ENCODE results near the gene ZNF469. TPM values are rescaled to one million over a fixed set of nuclear protein-coding genes. Genes with fewer than 3 reads are reported as not detected.

The ZNF469 gene
- polyA plus RNA-seq, 3 donors from 2014 or later: 0.11 to 0.65 TPM; not detected in 1

- H3K4me1 Mint-ChIP-seq: peaks cover 14 to 21% of the 10 kb centered on the region in 2 donors
- H3K9me3 Mint-ChIP-seq: no peaks in the 10 kb centered on the region
- no peak for DNase-seq
- no peaks in the 10 kb centered on the region for H3K36me3 Mint-ChIP-seq
- H3K27me3 Mint-ChIP-seq (ENCODE audit: low read depth in 3 of 3): peaks cover 0 to 3% (median 2%) of the 10 kb centered on the region in 3 donors
- H3K27ac Mint-ChIP-seq: no peak overlapping the region
- H3K4me3 Mint-ChIP-seq: no peak overlapping the region
Observed at GRCh38 chr16:88427376-88427775, 44.6 kb downstream of the ZNF469 start.

DNA sequence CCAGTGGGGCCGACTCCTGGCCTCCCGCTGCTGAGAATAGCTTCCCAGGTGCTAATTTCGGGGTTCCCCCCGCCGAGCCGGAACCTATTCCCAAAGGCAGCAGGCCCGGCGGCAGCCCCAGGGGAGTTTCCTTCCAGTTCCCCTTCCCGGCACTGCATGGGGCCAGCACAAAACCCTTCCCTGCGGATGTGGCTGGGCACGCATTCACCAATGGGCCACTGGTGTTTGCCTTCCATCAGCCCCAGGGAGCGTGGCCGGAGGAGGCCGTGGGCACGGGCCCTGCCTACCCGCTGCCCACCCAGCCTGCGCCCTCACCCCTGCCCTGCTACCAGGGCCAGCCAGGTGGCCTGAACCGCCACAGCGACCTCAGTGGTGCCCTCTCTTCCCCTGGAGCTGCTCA, 45.4 kb downstream of the ZNF469 start:
- Mint-ChIP-seq H3K27ac (peak overlapping the region in 1 of 6 donors; percentile 40), H3K4me1 (peaks cover 14 to 21% of the 10 kb centered on the region in 2 donors), H3K36me3 (no peaks in the 10 kb centered on the region), H3K27me3 (ENCODE audit: low read depth in 3 of 3) (peaks cover 0 to 2% (median 0%) of the 10 kb centered on the region in 3 donors), H3K4me3 (peak overlapping the region in 2 of 5 donors; percentile 12 to 30), H3K9me3 (no peaks in the 10 kb centered on the region)
- no peak for DNase-seq

DNA sequence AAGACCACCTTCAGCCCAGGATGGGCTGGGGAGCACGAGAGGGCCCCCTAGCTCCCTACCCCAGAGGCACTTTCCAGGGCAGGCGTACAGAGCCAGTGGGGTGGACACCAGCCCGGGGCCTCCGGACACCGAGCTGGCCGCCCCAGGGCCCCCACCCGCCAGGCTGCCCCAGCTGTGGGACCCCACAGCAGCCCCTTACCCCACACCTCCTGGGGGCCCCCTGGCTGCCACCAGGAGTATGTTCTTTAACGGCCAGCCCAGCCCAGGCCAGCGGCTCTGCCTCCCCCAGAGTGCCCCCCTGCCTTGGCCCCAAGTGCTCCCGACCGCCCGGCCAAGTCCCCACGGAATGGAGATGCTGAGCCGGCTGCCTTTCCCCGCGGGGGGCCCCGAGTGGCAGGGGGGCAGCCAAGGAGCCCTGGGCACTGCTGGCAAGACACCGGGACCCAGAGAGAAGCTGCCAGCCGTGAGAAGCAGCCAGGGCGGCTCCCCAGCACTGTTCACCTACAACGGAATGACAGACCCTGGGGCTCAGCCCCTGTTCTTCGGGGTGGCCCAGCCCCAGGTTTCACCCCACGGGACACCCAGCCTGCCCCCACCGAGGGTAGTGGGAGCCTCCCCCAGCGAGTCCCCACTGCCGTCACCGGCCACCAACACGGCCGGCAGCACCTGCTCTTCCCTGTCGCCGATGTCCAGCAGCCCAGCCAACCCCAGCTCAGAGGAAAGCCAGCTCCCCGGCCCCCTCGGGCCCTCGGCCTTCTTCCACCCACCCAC, 46.0 kb downstream of the ZNF469 start:
- no peak for DNase-seq
- Mint-ChIP-seq H3K27ac (peak overlapping the region in 2 of 6 donors; percentile 30 to 40), H3K27me3 (ENCODE audit: low read depth in 3 of 3) (no peaks in the 10 kb centered on the region), H3K9me3 (no peaks in the 10 kb centered on the region), H3K36me3 (no peaks in the 10 kb centered on the region), H3K4me3 (peak overlapping the region in 4 of 5 donors; percentile 4 to 49 (median 26)), H3K4me1 (peaks cover 14 to 21% of the 10 kb centered on the region in 2 donors)

DNA sequence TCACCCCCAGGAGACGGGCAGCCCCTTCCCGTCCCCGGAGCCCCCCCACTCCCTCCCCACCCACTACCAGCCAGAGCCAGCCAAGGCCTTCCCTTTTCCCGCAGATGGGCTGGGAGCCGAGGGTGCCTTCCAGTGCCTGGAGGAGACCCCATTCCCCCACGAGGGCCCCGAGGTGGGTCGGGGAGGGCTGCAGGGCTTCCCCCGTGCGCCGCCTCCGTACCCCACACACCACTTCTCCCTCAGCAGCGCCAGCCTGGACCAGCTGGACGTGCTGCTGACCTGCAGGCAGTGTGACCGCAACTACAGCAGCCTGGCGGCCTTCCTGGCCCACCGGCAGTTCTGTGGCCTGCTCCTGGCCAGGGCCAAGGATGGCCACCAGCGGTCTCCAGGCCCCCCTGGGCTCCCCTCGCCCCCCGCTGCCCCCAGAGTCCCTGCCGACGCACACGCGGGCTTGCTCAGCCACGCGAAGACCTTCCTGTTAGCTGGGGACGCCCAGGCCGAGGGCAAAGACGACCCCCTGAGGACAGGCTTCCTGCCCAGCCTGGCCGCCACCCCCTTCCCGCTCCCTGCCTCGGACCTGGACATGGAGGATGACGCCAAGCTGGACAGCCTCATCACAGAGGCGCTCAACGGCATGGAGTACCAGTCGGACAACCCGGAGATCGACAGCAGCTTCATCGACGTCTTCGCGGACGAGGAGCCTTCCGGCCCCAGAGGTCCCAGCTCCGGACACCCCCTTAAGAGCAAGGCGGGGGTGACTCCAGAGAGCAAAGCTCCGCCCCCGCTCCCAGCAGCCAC, 46.8 kb downstream of the ZNF469 start:
- Mint-ChIP-seq H3K27ac (peak overlapping the region in 4 of 6 donors; percentile 30 to 88 (median 48)), H3K36me3 (no peaks in the 10 kb centered on the region), H3K27me3 (ENCODE audit: low read depth in 3 of 3) (no peaks in the 10 kb centered on the region), H3K4me3 (peak overlapping the region; percentile 79 to 81 (median 79)), H3K9me3 (no peaks in the 10 kb centered on the region), H3K4me1 (peaks cover 14% of the 10 kb centered on the region in 2 donors)
- DNase-seq: no peak

GRCh38 chr16:88430185-88430523, 47.4 kb downstream of the ZNF469 start:
- peak overlapping the region in 1 of 6 donors; percentile 42 for H3K27ac Mint-ChIP-seq
- no peaks in the 10 kb centered on the region for H3K36me3 Mint-ChIP-seq
- H3K4me3 Mint-ChIP-seq: peak overlapping the region; percentile 73 to 81 (median 79)
- H3K4me1 Mint-ChIP-seq: peaks cover 11 to 14% of the 10 kb centered on the region in 2 donors
- peak; percentile 17 to 25 (median 23) for DNase-seq
- H3K9me3 Mint-ChIP-seq: no peaks in the 10 kb centered on the region
- no peaks in the 10 kb centered on the region for H3K27me3 Mint-ChIP-seq (ENCODE audit: low read depth in 3 of 3)

- Mint-ChIP-seq H3K27me3 (ENCODE audit: low read depth in 3 of 3) (no peaks in the 10 kb centered on the region), H3K9me3 (no peaks in the 10 kb centered on the region), H3K27ac (peak overlapping the region; percentile 22 to 79 (median 72)), H3K4me3 (peak overlapping the region; percentile 73 to 81 (median 79)), H3K4me1 (peaks cover 11 to 14% of the 10 kb centered on the region in 2 donors), H3K36me3 (no peaks in the 10 kb centered on the region)
- peak; percentile 64 to 67 (median 64) for DNase-seq
Observed at GRCh38 chr16:88430524-88431446, 48.0 kb downstream of the ZNF469 start.

DNA sequence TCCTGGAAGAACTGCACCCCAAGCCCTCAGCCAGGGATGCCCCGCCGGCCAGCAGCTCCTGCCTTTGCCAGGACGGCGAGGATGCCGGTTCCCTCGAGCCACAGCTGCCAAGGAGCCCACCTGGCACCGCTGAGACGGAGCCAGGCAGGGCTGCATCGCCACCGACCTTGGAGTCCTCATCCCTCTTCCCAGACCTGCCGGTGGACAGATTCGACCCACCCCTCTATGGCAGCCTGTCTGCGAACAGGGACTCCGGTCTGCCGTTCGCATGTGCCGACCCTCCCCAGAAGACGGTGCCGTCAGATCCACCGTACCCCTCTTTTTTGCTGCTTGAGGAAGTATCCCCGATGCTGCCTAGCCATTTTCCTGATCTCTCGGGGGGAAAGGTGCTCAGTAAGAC, 48.9 kb downstream of the ZNF469 start:
- Mint-ChIP-seq H3K9me3 (no peaks in the 10 kb centered on the region), H3K27me3 (ENCODE audit: low read depth in 3 of 3) (no peaks in the 10 kb centered on the region), H3K36me3 (no peaks in the 10 kb centered on the region), H3K27ac (peak overlapping the region; percentile 45 to 79 (median 66)), H3K4me1 (peaks cover 11 to 14% of the 10 kb centered on the region in 2 donors), H3K4me3 (peak overlapping the region; percentile 70 to 81 (median 77))
- DNase-seq: no peak

- Mint-ChIP-seq H3K36me3 (no peaks in the 10 kb centered on the region), H3K27ac (peak overlapping the region in 2 of 6 donors; percentile 45 to 79), H3K4me3 (peak overlapping the region in 4 of 5 donors; percentile 70 to 81 (median 74)), H3K27me3 (ENCODE audit: low read depth in 3 of 3) (no peaks in the 10 kb centered on the region), H3K4me1 (peaks cover 11 to 14% of the 10 kb centered on the region in 2 donors), H3K9me3 (no peaks in the 10 kb centered on the region)
- DNase-seq: no peak
Observed at GRCh38 chr16:88432174-88432573, 49.4 kb downstream of the ZNF469 start.

Other genes with a start within 250 kb of the ZNF469 start
- gene ZFPM1, start 70.3 kb downstream of the ZNF469 start, polyA plus RNA-seq: under 1 TPM in 2 of 3 donors, not detected in 1; 0.14 to 0.75 TPM
- 10 to 100 TPM in 1 of 3 donors, 1 to 10 TPM in 2; 1.0 to 29.0 (median 8.7) TPM for gene ZC3H18, start 187.4 kb downstream of the ZNF469 start, polyA plus RNA-seq

All from immature natural killer cell (primary cell).